GM23338 (cell line): ENCODE results near the gene MYL11. TPM values are rescaled to one million over a fixed set of nuclear protein-coding genes. Genes with fewer than 3 reads are reported as not detected.

Source experiments
- ATAC-seq: fragments of 200-7000 bp; cut with Tn5 transposase; 3 replicates; pipeline ENCODE4 v1.9.1; 2020
- DNase-seq: peaks from one replicate; pipeline ENCODE4 v3.0.0-alpha.2; 2015; ENCODE audit warnings: low spot score
- H2AFZ ChIP-seq: fragments of 200-600 bp; sonication (generic); 2 replicates; pipeline ENCODE4 v1.8.0; 2016; ENCODE audit warnings: antibody characterized with exemption, mild to moderate bottlenecking, moderate library complexity
- H3F3A ChIP-seq: fragments of 200-600 bp; sonication (generic); replicated peaks from 2 replicates; pipeline ENCODE4 v1.8.0; 2017; ENCODE audit warnings: antibody characterized with exemption, mixed run types, low read depth
- H3K27ac ChIP-seq: fragments of 200-600 bp; sonication (generic); 2 replicates; pipeline ENCODE4 v1.6.1; 2016; ENCODE audit warnings: low read depth
- H3K27me3 ChIP-seq: fragments of 200-600 bp; sonication (generic); 2 replicates; pipeline ENCODE4 v1.8.0; 2016; ENCODE audit warnings: mild to moderate bottlenecking, mixed run types, moderate library complexity; ENCODE audit not compliant: insufficient read depth
- H3K36me3 ChIP-seq: fragments of 200-600 bp; sonication (generic); 2 replicates; pipeline ENCODE4 v1.8.0; 2016; ENCODE audit warnings: mild to moderate bottlenecking; ENCODE audit not compliant: insufficient read depth
- H3K4me1 ChIP-seq: fragments of 200-600 bp; sonication (generic); 2 replicates; pipeline ENCODE4 v1.8.0; 2016; ENCODE audit warnings: mild to moderate bottlenecking, moderate library complexity; ENCODE audit not compliant: insufficient read depth
- H3K4me2 ChIP-seq: fragments of 200-600 bp; sonication (generic); 2 replicates; pipeline ENCODE4 v1.7.1; 2017; ENCODE audit warnings: mixed run types
- H3K4me3 ChIP-seq: fragments of 200-600 bp; sonication (generic); 2 replicates; pipeline ENCODE4 v1.6.1; 2016; ENCODE audit warnings: mixed run types
- H3K79me2 ChIP-seq: fragments of 200-600 bp; sonication (generic); replicated peaks from 2 replicates; pipeline ENCODE4 v1.8.0; 2017; ENCODE audit warnings: mild to moderate bottlenecking; ENCODE audit not compliant: insufficient read depth
- H3K9me2 ChIP-seq: fragments of 200-600 bp; sonication (generic); 2 replicates; pipeline ENCODE4 v1.8.0; 2017; ENCODE audit not compliant: insufficient read depth
- H4K20me1 ChIP-seq: fragments of 200-600 bp; sonication (generic); replicated peaks from 2 replicates; pipeline ENCODE4 v1.8.0; 2017; ENCODE audit warnings: mild to moderate bottlenecking; ENCODE audit not compliant: insufficient read depth
- H3K27ac Mint-ChIP-seq: 2 replicates; pipeline ENCODE4 v1.8.0; 2020; ENCODE audit warnings: inconsistent platforms, mild to moderate bottlenecking, moderate library complexity, mixed read lengths
- H3K27me3 Mint-ChIP-seq: 3 replicates; pipeline ENCODE4 v1.8.0; 2022; ENCODE audit warnings: low read depth, mild to moderate bottlenecking, moderate library complexity, mixed read lengths, inconsistent platforms; ENCODE audit not compliant: insufficient read depth, poor library complexity
- H3K36me3 Mint-ChIP-seq: 3 replicates; pipeline ENCODE4 v1.8.0; 2021; ENCODE audit warnings: low read depth, mild to moderate bottlenecking, inconsistent platforms, moderate library complexity, mixed read lengths
- H3K4me1 Mint-ChIP-seq: 3 replicates; pipeline ENCODE4 v1.8.0; 2020; ENCODE audit warnings: mild to moderate bottlenecking, inconsistent platforms, mixed read lengths
- H3K4me3 Mint-ChIP-seq: 3 replicates; pipeline ENCODE4 v1.8.0; 2021; ENCODE audit warnings: moderate library complexity, mild to moderate bottlenecking, inconsistent platforms, mixed read lengths
- H3K9me3 Mint-ChIP-seq: 3 replicates; pipeline ENCODE4 v1.8.0; 2020; ENCODE audit warnings: moderate library complexity, mild to moderate bottlenecking, inconsistent platforms, mixed read lengths
- CREB1 ChIP-seq: fragments of 250-450 bp; sonication (Bioruptor Pico); IDR thresholded peaks from 2 replicates; pipeline ENCODE4 v1.5.0; 2020; ENCODE audit warnings: low read depth, mild to moderate bottlenecking, moderate library complexity
- CTCF ChIP-seq, 2 experiments: fragments of 200-600 bp in 1 of 2; sonication (generic) in 1 of 2; conservative IDR thresholded peaks; 2 replicates each; pipeline versions ENCODE4 v1.5.1 to v1.6.1; 2016 to 2017; ENCODE audit warnings: antibody characterized with exemption in 2 of 2, low read depth in 2 of 2, mild to moderate bottlenecking in 2 of 2, moderate library complexity in 1 of 2
- ETS1 ChIP-seq: IDR thresholded peaks from 2 replicates; pipeline ENCODE4 v1.6.1; 2016; ENCODE audit warnings: antibody characterized with exemption
- EZH2phosphoT487 ChIP-seq: fragments of 200-600 bp; sonication (generic); IDR thresholded peaks from one replicate; pipeline ENCODE4 v1.8.1; 2018; ENCODE audit warnings: antibody characterized with exemption; ENCODE audit not compliant: unreplicated experiment
- NANOG ChIP-seq: IDR thresholded peaks from 2 replicates; pipeline ENCODE4 v1.6.1; 2016; ENCODE audit warnings: antibody characterized with exemption, borderline replicate concordance
- POLR2AphosphoS5 ChIP-seq: IDR thresholded peaks from 2 replicates; pipeline ENCODE4 v1.6.1; 2016; ENCODE audit warnings: antibody characterized with exemption, low read depth
- REST ChIP-seq: IDR thresholded peaks from one replicate; pipeline ENCODE4 v1.6.1; 2018; ENCODE audit warnings: antibody characterized with exemption; ENCODE audit not compliant: unreplicated experiment
- STAT1 ChIP-seq: IDR thresholded peaks from one replicate; pipeline ENCODE4 v1.6.1; 2016; ENCODE audit warnings: antibody characterized with exemption; ENCODE audit not compliant: unreplicated experiment
- ZNF114 ChIP-seq: fragments of 250-450 bp; sonication (Bioruptor Pico); IDR thresholded peaks from 2 replicates; pipeline ENCODE4 v1.5.0; 2020; ENCODE audit warnings: mild to moderate bottlenecking, moderate library complexity
- polyA plus RNA-seq: library from polyadenylated mRNA; unstranded; fragments of >200 nt; fragmentation: Nextera tagmentation; extraction: Ambion mirVana; gene quantifications from 2 replicates; pipeline ENCODE4 v1.2.1, GENCODE V29; 2016
- total RNA-seq: library from RNA; depleted of rRNA; stranded (reverse); fragments of >200 nt; shearing (Covaris generic); gene quantifications from 2 replicates; pipeline ENCODE4 v1.2.3, GENCODE V29; 2014

Gene MYL11
- total and polyA plus RNA-seq, 2 experiments from 2014 or later, result 3.5 TPM; not detected in 1

GRCh38 chr16:30407102-30407803 lies 32.7 kb downstream of the MYL11 start, which contains the start of gene ZNF771:
Gene ZNF771 (plus strand): TSS chr16:30407606. CDS start chr16:30408054, 448 bp downstream.
- Mint-ChIP-seq H3K9me3 (no peaks in the 10 kb centered on the region), H3K4me1 (peaks cover 16% of the 10 kb centered on the region), H3K4me3 (peak within 1 kb of the TSS; percentile 91), H3K36me3 (peaks cover 26% of the 10 kb centered on the region), H3K27me3 (peaks cover 14% of the 10 kb centered on the region), H3K27ac (peak within 1 kb of the TSS; percentile 94)
- H3K36me3 ChIP-seq, result no peaks in the 10 kb centered on the region
- H3F3A ChIP-seq, result peaks cover 13% of the 10 kb centered on the region; the same call in 1 of the 2 replicates
- H4K20me1 ChIP-seq, result peaks cover 7% of the 10 kb centered on the region; the same call in 1 of the 2 replicates
- H3K4me1 ChIP-seq, result peaks cover 8% of the 10 kb centered on the region
- H3K79me2 ChIP-seq, result peaks cover 16% of the 10 kb centered on the region; the same call in 1 of the 2 replicates
- peak; percentile 90 for TF ChIP-seq POLR2AphosphoS5
- TF ChIP-seq CREB1, result peak; percentile 33; the same call in 1 of the 2 replicates
- TF ChIP-seq EZH2phosphoT487, result no peak
- TF ChIP-seq ETS1, result peak; percentile 50; the same call in 1 of the 2 replicates
- H3K4me2 ChIP-seq, result peak within 1 kb of the TSS; percentile 99
- H3K27me3 ChIP-seq, result no peaks in the 10 kb centered on the region
- peak within 1 kb of the TSS; percentile 99 for H2AFZ ChIP-seq
- no peaks in the 10 kb centered on the region for H3K9me2 ChIP-seq
- H3K27ac ChIP-seq, result peak within 1 kb of the TSS; percentile 93
- peak within 1 kb of the TSS; percentile 91 for H3K4me3 ChIP-seq
- peak; percentile 85 for ATAC-seq
- peak; percentile 97 for DNase-seq

GRCh38 chr16:30407804-30408534 lies 33.4 kb downstream of the MYL11 start:
- ATAC-seq, result peak; percentile 15; the same call in 2 of the 3 replicates
- Histone ChIP-seq H3K36me3 (no peaks in the 10 kb centered on the region; the same call in 1 of the 2 replicates), H3K4me2 (peak overlapping the region; percentile 99), H3F3A (peaks cover 13% of the 10 kb centered on the region; the same call in 1 of the 2 replicates), H3K27me3 (no peaks in the 10 kb centered on the region), H4K20me1 (peaks cover 11% of the 10 kb centered on the region), H3K27ac (peak overlapping the region; percentile 79; the same call in 1 of the 2 replicates), H3K4me1 (peaks cover 8% of the 10 kb centered on the region), H3K4me3 (peak overlapping the region; percentile 91), H2AFZ (0 out of 2 replicates have a peak overlapping the region, but pooled peaks have one; percentile 80), H3K79me2 (peaks cover 16% of the 10 kb centered on the region; the same call in 1 of the 2 replicates), H3K9me2 (no peaks in the 10 kb centered on the region)
- Mint-ChIP-seq H3K9me3 (no peaks in the 10 kb centered on the region), H3K27me3 (peaks cover 12% of the 10 kb centered on the region), H3K4me3 (peak overlapping the region; percentile 91), H3K4me1 (peaks cover 16% of the 10 kb centered on the region), H3K36me3 (peaks cover 27% of the 10 kb centered on the region), H3K27ac (peak overlapping the region; percentile 81; the same call in 1 of the 2 replicates)
- peak; percentile 24 for DNase-seq
- TF ChIP-seq REST (no peak), ZNF114 (CRISPR knock-in tag) (no peak), NANOG (no peak), POLR2AphosphoS5 (no peak), CTCF (conservative IDR thresholded peaks at IDR 0.05; ENCODE audit: low read depth in 2 of 2) (no peak), CREB1 (no peak), STAT1 (no peak)
